SU-DHL-6 (cell line): ENCODE results near the gene C1orf21.

Experiments
- EZH2phosphoT487 ChIP-seq: fragments of 200-600 bp; sonication (generic), shearing (Covaris generic); conservative IDR thresholded peaks from 2 replicates; pipeline ENCODE4 v1.6.1; 2018; ENCODE audit warnings: mild to moderate bottlenecking, antibody characterized with exemption, low read length, moderate library complexity, mixed read lengths
- TF ChIP-seq, protein P1 (sequence below): fragments of 200-600 bp; sonication (generic); IDR thresholded peaks from one replicate; pipeline ENCODE4 v1.5.1; 2017; ENCODE audit warnings: antibody characterized with exemption, mild to moderate bottlenecking, low read length, moderate library complexity; ENCODE audit not compliant: insufficient read depth, poor library complexity, severe bottlenecking

DNA sequence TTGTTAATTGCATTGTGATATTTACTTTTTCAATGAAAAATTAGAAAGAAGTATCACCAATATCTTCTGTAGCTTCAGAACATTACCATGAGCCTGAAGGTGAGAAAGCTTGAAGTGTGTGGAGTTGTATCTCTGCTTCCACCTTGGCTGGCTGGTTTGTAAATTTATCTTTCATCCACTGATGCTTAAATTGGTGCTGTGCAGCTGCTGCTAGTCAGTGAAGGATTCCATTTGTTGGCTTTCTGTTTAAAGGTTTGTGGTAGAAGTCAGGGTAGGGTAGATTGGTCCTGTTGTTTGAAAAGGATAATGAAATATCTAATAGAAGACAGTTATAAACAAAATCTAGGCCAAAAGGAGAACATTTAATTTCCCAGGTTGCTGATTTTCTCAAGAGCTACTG lies 105.7 kb downstream of the C1orf21 start:
- TF ChIP-seq, protein P1, sequence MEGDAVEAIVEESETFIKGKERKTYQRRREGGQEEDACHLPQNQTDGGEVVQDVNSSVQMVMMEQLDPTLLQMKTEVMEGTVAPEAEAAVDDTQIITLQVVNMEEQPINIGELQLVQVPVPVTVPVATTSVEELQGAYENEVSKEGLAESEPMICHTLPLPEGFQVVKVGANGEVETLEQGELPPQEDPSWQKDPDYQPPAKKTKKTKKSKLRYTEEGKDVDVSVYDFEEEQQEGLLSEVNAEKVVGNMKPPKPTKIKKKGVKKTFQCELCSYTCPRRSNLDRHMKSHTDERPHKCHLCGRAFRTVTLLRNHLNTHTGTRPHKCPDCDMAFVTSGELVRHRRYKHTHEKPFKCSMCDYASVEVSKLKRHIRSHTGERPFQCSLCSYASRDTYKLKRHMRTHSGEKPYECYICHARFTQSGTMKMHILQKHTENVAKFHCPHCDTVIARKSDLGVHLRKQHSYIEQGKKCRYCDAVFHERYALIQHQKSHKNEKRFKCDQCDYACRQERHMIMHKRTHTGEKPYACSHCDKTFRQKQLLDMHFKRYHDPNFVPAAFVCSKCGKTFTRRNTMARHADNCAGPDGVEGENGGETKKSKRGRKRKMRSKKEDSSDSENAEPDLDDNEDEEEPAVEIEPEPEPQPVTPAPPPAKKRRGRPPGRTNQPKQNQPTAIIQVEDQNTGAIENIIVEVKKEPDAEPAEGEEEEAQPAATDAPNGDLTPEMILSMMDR, result no peak
- TF ChIP-seq EZH2phosphoT487, result no peak
